HG02852 (cell line): ENCODE measurements around the gene ANAPC4.

Experiments used
- ATAC-seq: cut with Tn5 transposase; IDR thresholded peaks from one replicate; pipeline ENCODE4 v1.9.1; 2021; ENCODE audit warnings: mild to moderate bottlenecking, moderate library complexity; ENCODE audit not compliant: unreplicated experiment

ANAPC4 gene

DNA sequence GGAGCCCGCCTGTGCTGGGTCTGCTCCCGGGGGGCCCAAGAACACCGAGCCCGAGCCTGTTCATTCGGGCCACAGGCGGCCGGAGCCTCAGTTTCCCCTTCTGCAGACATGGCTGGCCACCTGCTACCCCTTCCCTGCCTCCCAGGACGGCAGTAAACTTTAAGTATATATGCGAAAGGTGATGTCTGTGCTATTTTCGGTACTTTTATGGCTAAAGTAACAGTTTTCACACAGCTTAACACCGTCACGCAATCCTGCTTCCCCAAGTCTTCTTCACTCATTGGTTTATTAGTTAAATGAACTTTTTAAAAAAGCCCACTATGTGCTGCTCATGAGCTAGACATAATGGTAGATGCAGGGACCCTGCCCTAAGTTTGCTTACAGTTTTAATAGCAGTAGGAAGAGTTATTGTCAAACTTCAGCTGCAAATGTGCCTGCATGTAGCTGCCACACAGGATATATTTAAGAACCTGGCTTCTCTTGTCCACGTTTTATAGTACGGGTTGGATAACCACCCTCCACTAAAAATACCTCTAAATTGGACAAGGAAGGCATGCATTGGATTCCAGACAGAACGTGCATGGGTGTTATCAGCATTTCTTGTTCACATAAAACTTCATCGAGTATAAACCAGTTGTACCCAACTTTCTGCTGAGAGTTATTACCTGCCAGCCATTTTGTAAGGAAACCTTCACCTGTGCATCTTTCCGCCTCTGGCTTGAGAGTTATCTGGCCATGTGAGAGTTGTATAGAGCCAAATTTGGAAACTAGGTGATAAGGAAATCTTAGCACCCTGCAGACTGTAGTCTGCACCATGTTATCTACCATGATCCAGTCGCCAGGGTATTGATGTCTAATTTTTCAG, 741 bp downstream of the ANAPC4 start:
- peak; percentile 14 for ATAC-seq

DNA sequence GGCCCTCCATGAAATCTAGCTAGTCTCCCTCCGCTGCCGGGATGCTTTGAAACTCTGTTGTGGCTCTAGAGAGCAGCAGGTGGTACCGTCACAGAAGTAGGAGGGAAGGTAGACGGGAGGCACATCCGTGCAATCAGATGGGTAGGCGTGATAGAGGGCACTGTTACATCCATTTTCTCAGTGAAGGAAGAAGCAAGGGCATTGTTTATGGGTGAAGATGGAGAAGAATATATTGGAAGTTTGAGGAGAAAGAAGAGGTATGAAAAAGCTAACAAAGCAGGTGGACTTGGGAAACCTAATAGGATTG, 1.3 kb downstream of the ANAPC4 start:
- ATAC-seq: no peak

DNA sequence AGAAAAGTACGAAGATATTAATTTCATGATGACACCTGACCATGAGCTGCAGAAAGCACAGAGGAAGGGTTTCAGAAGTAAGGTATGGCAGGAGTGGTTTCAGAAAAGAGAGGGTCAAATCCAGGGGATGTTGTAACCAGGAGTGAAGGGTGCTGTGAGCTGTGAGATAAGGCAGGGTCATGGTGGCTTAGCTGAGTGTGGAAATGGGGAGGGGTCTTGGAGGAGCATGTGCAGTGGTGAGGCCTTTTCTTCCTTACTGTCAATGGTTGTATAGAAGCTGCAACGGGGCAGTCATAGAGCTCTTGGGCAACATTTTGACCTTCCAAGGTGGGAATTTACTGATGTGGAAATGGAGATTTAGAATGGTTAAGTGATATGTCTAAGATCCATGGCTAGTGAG, 2.5 kb downstream of the ANAPC4 start:
- no peak for ATAC-seq

DNA sequence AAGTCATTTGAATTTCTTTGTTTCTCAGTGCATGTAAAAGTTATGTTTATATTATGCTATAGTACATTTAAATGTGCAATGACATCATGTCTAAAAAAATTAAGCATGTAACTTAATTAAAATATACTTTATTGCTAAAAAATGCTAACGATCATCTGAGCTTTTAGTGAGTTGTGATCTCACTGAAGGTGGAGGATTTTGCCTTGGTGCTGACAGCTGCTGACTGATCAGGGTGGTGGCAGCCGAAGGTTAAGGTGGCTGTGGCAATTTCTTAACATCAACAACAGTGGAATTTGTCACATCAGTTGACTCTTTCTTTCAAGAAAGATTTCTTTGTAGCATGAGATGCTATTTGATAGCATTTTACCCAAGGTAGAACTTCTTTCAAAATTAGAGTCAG, 6.6 kb downstream of the ANAPC4 start:
- ATAC-seq: no peak

DNA sequence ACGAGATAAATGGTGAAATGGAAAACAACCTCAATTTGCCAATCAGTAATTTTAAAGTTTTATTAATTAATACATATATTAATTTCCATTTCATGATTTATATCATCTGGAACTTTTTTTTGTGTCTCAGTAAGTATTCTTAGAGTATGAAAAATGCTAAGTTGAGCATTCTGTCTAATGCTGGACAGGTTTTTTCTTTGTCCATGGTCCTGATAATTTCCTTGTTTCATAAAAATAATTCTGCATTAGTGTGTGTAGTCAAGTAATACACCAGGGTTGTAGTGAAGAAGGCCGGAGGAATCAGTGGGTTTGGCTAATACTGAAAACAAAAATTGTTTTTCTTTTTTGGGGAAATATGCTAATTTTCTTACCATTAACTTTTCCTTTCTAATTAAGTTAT, 9.9 kb downstream of the ANAPC4 start:
- ATAC-seq: no peak

DNA sequence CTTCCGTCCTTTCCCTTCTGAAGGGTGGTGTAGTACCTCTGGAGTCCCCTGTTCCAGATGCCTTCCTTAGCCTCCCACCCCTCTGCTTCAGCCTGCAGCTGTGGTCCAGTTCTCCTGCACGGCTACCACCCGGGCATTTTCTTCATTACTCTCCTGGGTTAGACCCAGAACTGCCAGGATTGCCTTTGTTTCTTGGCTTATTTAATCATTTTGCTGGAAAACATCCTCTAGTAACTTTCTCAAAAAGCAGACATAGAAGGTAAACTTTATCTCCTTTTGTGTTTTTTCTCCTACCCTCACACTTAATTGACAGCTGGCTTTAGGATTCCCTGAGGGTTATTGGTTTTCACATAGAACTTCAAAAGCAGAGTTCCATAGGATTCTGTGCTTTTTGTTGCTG, 20.2 kb downstream of the ANAPC4 start:
- ATAC-seq: no peak

DNA sequence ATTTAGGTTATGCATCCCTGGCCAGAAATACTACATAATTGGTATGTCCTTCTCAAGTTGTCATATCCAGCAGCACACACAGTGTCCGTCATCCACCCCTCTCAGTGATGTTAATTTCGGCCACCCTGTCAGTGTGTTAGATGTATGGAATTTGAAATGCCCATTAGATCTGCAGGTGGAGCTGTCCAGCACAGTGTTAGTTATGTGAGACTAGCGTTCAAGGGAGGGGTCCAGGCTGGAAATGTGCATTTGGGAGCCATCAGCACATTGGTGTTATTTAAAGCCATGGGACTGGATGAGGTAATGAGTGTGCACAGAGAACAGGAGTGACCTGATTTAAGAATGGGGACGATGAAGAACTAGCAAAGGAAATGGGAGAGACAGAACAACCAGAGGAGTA, 22.4 kb downstream of the ANAPC4 start:
- ATAC-seq: no peak

DNA sequence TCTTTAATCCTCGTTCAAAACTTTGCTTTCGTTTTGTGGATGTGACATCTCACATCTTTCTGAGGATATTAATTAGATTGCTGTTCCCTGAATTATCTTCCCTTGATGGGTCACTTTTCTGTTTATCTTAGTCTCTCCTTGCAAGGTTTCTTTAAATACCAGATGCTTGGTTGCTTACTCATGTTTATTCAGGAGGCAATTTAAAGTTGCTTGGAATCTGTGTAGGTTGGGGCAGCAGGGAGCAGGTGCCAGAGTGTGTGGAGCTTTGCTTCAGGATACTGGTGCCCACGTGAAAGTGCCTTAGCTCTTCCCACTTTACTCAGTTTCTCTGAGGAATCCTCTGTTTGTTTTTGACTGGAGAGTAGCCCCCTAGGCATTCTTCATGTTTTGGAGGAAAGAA, 24.0 kb downstream of the ANAPC4 start:
- ATAC-seq: no peak

DNA sequence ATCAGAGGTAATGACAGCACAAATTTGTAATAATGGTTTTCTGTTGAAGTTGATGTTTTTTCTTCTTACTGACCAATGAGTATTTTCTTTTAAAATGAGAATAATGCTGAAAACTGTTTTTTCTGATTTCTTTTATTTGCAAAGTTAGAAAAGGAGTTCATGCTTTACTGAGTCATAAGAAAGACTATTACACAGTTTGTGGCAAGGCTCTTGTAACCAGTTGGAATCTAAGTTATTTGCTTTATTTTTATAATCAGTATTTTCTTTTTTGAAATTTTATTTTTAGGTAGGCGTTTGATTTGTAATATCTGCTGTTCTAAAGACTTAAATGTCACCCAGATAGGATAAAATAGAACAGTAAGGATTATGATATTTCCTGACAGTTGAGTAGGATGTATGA, 25.5 kb downstream of the ANAPC4 start:
- ATAC-seq: no peak

DNA sequence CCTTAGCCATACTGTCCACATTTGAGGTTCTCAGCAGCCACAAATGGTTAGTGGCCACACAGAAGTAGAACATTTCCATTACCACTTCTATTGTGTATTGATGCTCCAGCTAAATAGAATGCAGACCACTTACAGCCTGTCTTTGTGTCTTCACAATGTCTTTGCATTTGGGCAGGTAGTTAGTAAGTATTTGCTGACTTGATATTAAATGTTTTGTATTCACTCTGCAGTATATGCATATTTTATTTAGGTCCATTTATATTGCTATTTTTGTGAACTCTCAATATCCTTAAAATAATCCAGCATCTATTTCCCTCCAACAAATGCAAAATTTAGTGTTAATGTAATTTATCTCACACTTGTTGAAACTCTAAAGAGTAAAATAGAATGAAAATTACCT, 26.6 kb downstream of the ANAPC4 start:
- no peak for ATAC-seq

DNA sequence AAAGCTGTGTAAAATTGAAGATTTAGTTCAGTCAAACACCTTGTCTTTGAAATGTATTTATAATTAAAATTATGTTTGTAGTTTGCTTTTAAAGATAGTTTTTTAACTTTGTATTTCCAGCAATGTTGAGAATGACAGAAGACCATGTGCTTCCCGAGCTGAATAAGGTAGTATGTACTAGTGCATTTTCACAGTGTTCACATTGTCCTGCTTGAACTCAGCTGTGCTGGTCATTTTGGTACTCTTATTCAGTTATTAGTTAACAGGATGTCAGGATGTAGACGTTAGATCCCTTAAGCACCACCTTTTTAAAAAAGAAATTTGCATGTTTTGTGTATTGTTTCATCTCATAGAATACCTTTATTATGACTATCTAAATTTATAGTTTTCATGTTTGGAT, 28.4 kb downstream of the ANAPC4 start:
- no peak for ATAC-seq

DNA sequence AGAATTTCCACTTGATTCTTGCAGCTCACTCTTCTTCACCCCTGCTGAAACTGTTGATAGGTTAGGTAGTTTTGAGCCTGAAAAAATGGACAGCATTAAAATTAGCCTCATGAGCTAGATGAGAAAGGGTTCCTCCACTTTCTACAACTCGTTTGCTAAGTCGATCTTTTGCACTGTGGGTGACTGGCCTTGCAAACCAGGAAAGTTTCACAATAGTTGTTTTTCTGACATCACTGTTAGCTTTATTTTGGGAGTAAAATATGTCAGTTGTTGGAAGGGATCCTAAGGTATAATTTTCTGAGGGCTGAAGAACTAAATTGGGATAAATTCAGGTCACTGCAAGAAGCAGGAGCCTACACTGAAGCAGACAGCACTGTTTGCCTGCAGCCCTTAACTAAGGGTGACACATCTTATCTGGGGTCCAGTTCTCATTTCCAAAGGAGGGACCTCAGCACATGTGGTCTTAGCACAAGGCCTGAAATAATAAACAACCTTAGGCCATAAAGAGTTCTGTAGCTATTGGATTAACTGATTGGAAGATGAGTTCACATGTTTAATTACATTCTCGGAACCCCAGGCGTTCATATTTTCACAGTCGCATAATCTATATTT, 29.1 kb downstream of the ANAPC4 start:
- ATAC-seq: no peak

DNA sequence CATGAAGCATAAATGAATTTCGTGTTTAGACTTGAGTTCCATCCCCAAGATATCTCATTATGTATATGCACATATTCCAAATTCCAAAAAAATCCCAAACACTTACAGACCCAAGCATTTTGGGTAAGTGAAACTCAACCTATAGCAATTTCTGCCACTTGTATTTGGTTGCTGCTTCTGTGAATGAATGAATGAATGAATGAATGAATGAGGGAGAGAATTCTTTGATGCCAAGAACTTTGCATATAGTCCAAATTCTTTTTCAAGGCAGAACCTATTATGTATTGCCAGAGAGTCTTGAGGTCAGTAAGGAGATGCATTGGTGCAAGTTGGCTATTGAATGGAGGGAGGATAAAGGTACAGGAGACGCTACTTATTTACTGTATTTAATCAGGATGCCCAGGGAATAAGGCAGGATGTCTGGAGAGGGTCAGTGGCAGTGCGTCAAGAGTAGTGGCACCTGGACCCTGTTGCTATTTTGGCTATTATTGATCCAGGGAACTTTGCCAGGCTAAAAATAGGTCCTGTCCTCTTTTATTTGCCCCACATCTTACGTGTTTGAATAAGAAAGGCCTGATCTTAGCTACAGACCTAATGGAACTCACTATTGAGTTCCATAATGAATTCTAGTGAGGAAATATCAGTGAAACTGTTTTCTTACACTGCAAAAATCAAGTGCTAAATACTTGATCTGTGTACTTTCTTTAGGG, 33.9 kb downstream of the ANAPC4 start:
- ATAC-seq: no peak

DNA sequence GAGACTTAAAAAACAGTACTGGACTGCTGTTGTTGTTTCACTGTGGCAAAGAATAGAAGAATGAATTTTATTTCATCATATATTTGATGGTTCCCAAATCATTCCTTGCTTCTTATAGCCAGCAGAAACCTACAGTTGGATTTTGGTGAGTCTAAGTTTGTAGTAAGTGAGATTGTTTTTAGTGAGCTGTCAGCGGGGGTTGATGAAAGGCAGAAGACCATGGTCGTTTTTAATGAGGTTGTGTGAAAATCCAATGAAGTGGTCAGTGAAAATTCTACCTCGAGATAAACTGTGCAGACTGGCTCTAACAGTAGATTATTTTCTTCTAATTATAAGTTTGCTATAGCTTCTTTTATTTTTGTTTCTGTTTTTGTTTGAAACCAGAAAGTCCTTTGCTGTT, 36.2 kb downstream of the ANAPC4 start:
- ATAC-seq: no peak

DNA sequence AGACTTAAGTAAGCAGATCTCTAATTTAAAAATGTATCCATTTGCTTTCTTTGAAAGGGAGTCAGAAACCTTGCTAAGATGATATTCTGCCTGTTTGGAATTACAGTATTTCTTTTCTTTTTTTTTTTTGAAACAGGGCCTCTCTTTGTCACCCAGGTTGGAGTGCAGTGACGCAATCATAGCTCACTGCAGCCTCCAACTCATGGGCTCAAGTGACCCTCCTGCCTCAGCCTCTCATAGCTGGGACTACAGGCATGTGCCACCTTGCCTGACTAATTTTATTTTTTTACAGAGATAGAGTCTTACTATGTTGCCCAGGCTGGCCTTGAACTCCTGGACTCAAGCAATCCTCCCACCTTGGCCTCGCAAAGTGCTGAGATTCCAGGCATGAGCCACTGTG, 40.0 kb downstream of the ANAPC4 start:
- ATAC-seq: no peak

DNA sequence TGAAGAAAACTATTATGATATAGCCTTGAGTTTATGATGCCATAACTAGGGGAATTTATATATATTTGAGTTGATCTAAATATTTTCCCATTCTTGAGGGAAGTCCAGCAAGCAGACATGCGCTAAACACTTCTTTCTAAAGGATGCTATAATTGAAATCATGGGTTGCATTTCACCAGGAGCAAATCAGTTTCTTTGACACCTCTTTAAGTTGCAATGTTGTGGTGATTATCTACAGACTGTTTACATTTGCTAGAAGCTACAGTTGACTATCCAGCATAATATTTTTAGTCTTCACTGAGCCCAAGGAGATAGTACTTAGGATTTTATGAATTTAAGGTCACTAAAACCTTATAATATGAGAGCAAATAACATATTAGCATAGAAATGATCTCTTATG, 43.9 kb downstream of the ANAPC4 start:
- ATAC-seq: no peak

DNA sequence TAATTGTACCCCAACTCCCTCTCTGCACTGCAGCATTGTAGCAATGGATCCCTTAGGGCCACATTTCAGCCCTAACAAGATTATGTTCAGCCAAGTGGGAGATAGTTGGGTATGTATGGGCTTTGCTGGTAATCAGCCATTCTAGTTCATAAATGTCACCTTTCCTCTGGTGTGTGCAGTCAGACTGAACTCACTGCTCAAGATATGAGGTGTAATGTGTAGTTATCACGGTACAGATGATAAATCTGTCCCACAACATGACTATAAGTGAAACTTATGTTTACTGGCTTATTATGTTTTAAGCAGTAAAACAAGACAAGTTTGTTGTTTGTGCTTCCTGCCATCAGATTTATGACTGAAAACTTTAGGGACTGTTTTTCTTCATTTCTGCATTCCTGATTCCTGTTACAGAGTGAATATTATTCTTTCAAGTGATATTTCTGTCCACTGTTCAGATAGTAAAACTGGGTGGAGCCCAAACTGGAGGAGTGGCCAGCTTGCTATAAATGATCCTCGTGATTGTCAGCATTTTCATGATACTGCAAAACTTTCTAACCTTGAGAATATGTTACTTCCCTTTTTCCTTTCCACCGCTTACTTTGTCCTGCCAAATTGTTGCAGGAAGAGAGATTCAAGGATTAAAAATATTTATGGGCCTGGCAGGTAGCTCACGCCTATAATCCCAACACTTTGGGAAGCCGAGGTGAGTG, 44.9 kb downstream of the ANAPC4 start:
- peak; percentile 84 for ATAC-seq

DNA sequence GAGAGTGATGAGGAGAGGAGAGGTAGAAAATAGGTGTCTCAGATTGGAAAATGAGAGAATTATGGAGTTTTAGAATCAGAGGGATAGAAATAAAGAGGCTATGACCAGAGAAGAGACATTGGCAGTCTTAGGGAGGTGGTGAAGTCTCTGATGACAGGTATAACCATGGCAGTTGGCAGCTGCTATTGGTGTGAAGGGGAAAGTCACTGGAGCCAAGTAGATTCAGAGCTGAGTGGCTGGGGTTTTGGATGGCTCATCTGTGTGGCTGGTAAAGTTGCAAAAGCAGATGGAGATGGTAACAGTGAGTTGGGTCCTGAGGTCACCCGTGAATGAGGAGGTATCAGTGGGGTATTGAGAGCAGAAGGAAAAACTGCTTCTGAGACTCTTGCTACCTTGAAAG, 46.5 kb downstream of the ANAPC4 start:
- no peak for ATAC-seq

DNA sequence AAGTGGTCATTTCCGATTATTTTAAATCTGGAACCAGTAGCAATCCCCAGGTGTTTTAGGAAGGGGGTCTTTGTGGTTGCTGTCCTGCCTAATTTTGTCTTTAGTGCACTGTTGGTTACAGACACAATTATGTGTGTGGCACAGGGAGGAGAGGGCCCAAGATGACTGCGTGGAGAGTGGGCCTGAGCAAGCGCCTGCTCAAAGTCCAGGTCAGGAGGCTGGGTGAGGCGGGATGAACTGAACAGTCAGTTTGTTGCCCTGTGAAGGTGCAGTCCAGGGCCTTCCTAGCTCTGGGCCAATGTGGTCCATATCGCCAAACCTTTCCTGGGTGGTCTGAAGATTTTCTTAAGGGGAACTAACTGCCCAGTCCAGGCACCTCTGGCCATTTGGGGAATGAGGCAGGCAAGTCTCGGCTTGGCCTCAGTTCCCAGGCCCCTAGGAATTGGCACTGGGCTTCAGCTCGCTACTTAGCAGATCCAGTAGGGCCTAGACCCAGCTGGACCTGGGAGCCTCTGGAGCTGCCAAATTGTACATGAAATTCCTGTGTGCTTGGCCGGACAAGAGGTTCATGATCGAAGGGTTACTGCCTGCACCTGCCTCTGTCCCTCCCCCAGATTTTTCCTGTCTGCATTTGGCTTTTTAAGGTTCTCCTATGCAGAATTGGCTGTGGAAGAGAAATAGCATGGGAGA, 47.6 kb downstream of the ANAPC4 start:
- ATAC-seq: no peak

DNA sequence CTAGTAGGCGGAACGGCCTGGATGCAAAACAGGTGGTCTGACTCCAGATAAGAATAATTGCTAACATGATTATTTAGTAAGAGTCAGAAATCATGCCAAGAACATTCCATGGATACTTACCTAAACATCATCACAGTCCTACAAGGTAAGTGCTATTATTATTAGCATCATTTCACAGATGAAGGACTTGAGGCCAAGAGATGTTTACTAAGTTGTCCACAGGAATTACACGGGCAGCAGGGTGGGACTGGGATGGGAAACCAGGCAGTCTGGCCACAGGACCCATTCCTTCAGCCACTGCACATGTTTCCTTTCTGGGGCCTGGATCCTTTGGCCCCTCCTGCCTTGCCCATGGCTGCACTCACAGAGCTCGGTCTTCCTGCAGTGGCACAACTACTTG, 48.3 kb downstream of the ANAPC4 start:
- no peak for ATAC-seq

DNA sequence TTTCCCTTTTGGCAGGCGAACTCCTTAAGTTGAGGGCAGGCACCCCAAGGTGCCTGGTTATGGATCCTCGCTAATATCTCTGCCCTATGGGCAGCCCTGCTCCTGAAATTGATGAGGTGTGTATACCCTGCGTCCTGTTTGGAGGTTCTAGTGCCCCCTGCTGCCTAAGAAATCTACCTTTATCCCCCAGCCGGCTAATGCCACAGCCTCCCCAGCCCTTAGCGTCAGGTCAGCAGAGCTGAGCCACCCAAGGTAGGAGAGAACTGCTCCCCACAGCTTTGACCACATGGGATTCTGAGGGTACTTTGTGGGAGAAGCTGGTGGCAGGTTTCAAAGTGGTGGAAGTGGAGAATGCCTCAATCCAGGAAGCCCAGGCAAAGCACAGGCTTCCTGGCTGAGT, 50.8 kb downstream of the ANAPC4 start:
- ATAC-seq: no peak
